Epithelial cell of proximal tubule (primary cell): ENCODE measurements around the gene GNS. TPM values are rescaled to one million over a fixed set of nuclear protein-coding genes. Genes with fewer than 3 reads are reported as not detected.

Experiments used
- DNase-seq: peaks from one replicate; pipeline ENCODE4 v3.0.0-alpha.2; 2011; ENCODE audit warnings: low read depth
- H3K4me3 ChIP-seq: 2 replicates; pipeline ENCODE4 v1.5.1; 2011; ENCODE audit warnings: low read depth, mild to moderate bottlenecking, low read length
- CTCF ChIP-seq: conservative IDR thresholded peaks from 2 replicates; pipeline ENCODE4 v1.5.1; 2012; ENCODE audit warnings: low read depth, mild to moderate bottlenecking, low read length
- total RNA-seq: library from RNA; depleted of rRNA; stranded (reverse); fragments of >200 nt; gene quantifications from 2 replicates; pipeline ENCODE4 v1.2.3, GENCODE V29; 2015

Gene GNS
- total RNA-seq, 1 donor from 2014 or later: 63.9 TPM

- DNase-seq: no peak
- H3K4me3 ChIP-seq: no peak overlapping the region
- TF ChIP-seq CTCF: no peak
Observed at GRCh38 chr12:64671681-64672080, 87.5 kb downstream of the GNS start.

- H3K4me3 ChIP-seq: no peak overlapping the region
- peak; percentile 65 for DNase-seq
- TF ChIP-seq CTCF: no peak
Observed at GRCh38 chr12:64670919-64671639, 88.1 kb downstream of the GNS start.

- DNase-seq: no peak
- no peak for TF ChIP-seq CTCF
Observed at GRCh38 chr12:64670019-64670418, 89.2 kb downstream of the GNS start.

DNA sequence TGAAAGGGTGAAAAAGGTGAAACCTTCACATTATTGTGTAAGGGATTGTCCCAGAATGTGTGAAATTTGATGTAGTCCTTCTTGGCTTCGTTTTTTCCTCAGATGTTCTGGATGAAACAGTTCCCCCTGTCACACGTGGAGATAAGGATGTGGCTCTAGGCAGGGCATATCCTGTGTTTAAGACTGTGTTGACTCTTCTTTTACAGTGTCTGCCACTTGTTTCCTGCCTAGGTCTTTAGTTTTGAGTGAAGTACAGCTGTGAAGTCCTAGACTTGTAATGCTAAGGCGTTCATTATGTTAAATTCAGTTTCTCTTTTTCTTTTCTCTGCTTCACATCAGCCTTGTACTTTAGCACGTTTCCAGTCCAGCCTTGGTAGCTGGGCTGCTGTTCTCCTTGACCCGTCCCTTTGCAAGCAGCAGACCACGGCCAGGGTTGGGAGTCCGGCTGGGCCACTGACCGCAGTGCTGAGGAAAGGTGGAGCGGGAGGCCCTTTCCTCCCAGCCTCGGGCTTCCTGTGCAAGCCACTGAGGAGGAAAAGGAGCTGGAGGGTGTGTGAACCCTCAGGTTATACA is 89.8 kb downstream of the GNS start:
- no peak for TF ChIP-seq CTCF
- DNase-seq: no peak
- peak overlapping the region; percentile 10 for H3K4me3 ChIP-seq

More at GRCh38 chr12:64670019-64670418, 89.2 kb downstream of the GNS start:
- no peak overlapping the region for H3K4me3 ChIP-seq

DNA sequence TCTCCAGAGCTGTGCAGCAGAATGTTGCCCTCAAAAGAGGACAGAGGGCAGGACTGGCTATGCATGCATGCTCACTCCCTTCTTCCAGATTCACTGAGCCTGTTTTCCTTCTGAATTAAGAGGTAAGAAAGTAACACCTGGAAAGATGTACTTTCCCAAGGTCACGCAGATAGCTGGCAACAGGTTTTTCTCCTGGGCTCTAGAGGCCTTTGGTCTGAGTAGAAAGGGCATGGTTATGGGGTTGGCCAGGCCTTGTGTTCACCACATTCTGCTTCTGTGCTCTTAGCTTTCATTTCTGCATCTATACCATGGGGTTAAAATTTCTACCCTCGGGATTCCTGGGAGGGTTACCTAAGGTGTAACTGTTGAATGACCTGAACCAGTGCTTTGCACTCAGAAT is 91.4 kb downstream of the GNS start:
- no peak for TF ChIP-seq CTCF
- no peak overlapping the region for H3K4me3 ChIP-seq
- no peak for DNase-seq

GRCh38 chr12:64666054-64666914 is 92.9 kb downstream of the GNS start:
- H3K4me3 ChIP-seq: no peak overlapping the region
- no peak for TF ChIP-seq CTCF
- no peak for DNase-seq
